NCI-H1436 (cell line): Measurements from ENCODE around the gene COPG2.
"Not testable (repeated sequence)": the region's sequence is repeated elsewhere in the genome, so short reads cannot be mapped to it uniquely, and the experiment has no call there.

Experiments
- DNase-seq: peaks from one replicate; lab custom pipeline; 2025; lab: John Stamatoyannopoulos, UW

Gene COPG2, protein sequence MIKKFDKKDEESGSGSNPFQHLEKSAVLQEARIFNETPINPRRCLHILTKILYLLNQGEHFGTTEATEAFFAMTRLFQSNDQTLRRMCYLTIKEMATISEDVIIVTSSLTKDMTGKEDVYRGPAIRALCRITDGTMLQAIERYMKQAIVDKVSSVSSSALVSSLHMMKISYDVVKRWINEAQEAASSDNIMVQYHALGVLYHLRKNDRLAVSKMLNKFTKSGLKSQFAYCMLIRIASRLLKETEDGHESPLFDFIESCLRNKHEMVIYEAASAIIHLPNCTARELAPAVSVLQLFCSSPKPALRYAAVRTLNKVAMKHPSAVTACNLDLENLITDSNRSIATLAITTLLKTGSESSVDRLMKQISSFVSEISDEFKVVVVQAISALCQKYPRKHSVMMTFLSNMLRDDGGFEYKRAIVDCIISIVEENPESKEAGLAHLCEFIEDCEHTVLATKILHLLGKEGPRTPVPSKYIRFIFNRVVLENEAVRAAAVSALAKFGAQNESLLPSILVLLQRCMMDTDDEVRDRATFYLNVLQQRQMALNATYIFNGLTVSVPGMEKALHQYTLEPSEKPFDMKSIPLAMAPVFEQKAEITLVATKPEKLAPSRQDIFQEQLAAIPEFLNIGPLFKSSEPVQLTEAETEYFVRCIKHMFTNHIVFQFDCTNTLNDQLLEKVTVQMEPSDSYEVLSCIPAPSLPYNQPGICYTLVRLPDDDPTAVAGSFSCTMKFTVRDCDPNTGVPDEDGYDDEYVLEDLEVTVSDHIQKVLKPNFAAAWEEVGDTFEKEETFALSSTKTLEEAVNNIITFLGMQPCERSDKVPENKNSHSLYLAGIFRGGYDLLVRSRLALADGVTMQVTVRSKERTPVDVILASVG

GRCh38 chr7:130668258-130669084 is at the start of gene COPG2:
Gene COPG2, minus strand, starts transcription at chr7:130668748. Its CDS starts 80 bp downstream, at chr7:130668668.
- DNase-seq: peak; percentile 88

DNA sequence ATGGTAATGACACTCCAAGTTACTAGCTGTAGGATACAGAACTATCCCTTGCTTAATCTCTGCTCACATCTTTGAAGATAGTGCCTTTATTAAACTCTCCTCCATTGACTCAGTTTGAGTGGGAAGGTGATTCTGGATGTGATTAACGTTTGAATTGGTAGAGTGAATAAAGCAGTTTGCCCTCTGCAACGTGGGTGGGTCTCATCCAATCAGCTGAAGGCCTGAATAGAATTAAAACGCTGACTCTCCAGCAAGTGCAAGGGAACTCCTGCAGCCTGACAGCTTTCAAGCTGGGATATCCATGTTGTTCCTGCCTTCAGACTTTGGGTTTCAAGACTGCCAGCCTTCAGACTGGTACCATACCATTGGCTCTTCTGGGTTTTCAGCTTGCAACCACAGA is 43.9 kb upstream of the COPG2 start:
- DNase-seq: no peak

DNA sequence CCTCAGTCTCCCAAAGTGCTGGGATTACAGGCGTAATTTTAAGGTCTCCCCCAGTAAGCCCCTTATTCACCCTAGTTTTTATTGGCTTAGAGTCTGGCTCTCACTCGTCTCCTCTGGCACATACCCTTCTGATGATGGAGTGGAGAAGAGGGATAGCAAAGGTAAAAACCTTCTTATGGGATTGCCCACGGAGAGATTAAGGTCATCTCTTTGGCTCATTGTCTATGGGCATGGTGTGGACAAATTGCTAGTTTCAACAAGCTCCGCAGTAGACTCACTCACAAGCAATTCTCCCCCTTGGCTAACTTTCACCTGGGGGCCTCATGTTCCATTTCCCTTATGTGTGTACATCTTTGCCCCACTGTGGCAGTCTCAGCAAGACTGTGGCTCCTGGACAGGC is 40.2 kb upstream of the COPG2 start:
- no peak for DNase-seq

DNA sequence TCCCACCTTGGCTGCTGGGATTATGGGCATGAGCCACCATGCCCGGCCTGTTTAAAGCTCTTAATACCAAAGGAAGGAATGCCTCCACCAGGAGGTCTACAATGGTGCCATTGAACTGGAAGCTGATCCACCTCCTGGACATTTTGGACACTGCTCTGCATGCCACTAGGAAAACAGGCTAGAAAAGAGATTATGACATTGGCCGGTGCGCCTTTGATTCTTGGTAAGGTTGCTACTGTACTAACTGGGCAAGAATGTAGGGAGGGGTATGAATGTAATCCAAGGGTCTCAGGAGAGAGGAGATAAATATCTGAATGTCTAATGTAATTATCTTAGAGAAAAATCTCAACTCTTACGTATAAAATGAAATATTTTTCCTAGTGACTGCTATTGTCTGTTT is 39.5 kb upstream of the COPG2 start:
- no peak for DNase-seq

- no peak for DNase-seq
Measured at GRCh38 chr7:130703851-130704250, 35.3 kb upstream of the COPG2 start.

DNA sequence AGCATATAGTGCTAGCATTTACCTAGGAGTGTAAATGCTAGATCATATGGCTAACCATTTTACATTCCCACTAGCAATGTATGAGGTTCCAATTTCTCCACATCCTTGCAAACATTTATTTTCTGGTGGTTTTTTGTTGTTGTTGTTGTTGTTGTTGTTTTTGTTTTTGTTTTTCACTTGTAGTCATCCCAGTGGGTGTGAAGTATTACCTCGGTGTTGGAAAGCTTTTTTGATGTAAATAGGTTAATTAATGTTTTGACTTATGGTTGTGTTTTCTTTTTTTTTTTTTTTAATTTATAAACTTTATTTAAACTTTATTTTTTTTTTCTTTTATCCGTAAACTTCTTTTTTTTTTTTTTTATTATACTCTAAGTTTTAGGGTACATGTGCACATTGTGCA is 33.1 kb upstream of the COPG2 start:
- DNase-seq: no peak

DNA sequence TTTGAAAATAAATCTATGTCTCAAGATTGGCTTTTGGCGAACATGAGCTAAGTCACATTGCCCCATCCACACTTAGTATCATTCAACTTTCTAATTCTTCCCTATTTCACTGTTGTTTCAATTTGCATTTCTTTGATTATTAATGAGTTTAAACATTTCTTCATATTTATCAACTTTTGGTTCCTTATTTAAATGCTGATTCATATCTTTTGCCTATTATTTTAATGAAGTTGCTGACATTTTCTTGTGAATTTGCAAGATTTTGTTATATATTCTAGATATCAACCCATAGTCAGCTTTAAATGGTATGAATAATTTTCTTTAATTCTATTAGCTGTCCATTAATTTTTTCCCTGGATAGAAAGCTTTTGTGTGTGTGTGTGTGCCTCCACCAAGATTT is 32.2 kb upstream of the COPG2 start:
- no peak for DNase-seq

DNA sequence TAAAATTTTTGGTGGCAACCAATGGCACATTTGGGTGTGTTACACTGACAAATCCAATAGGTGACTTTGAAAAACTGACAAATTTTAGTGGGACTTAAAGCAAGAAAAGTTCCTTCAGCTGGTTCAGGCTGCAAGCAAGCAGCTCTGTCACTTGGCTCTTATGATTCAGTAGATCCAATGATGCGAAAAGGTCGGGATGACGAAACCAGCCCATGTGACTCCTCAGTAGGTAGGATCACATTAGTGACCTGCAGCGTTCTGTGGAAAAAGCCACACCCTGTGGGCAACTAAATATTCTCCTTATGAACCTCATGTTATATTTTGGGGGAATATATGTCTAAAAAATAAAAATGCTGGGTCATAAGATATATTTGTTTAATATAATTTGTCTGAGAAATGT is 31.1 kb upstream of the COPG2 start:
- DNase-seq: no peak

DNA sequence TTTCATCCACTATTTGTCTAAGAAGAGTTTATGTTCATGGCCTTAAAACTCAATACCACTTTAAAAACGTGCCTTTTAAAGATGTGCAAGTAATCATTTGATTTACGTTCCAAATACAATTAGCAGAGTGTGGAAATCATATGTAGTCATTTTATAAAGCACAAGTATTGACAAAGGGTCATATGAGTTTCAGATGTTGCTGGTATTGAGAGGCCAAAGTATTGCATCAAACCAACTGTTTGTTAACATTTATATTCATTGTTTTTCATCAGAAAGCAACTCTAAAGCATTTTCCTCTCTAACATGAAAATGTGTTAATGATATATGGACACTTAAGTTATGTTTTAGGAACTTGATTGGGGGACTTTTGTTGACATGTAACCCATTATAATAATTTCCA is 29.3 kb upstream of the COPG2 start:
- no peak for DNase-seq

DNA sequence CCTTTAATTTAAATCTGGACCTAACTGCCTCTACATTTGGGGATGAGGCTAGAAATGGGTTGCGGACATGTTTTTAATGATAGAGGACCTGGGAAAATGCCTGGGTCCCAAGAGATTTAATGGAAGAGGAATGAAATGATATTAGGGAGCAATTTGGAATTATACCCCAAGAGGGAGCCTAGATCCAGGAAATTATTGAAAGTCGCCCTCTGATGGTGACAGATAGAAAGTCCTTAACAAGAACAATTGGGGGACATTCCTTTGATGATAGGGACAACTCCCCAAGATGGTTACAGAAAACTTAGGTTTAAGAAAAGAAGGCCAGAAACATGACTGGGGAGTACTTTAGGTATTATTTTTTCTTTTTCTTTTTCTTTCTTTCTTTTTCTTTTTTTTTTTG is 27.3 kb upstream of the COPG2 start:
- DNase-seq: no peak

DNA sequence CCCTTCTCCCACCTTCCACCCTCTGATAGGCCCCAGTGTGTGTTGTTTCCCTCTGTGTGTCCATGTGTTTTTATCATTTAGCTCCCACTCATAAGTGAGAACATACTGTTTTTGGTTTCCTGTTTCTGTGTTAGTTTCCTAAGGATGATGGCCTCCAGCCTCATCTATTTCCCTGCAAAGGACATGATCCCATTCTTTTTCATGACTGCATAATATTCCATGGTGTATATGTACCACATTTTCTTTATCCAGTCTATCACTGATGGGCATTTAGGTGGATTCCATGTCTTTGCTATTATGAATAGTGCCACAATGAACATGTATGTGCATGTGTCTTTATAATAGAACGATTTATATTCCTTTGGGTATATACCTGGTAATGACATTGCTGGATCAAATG is 23.8 kb upstream of the COPG2 start:
- DNase-seq: not testable (repeated sequence)

- no peak for DNase-seq
Measured at GRCh38 chr7:130689683-130690082, 21.1 kb upstream of the COPG2 start.

- DNase-seq: no peak
Measured at GRCh38 chr7:130683026-130683425, 14.5 kb upstream of the COPG2 start.

DNA sequence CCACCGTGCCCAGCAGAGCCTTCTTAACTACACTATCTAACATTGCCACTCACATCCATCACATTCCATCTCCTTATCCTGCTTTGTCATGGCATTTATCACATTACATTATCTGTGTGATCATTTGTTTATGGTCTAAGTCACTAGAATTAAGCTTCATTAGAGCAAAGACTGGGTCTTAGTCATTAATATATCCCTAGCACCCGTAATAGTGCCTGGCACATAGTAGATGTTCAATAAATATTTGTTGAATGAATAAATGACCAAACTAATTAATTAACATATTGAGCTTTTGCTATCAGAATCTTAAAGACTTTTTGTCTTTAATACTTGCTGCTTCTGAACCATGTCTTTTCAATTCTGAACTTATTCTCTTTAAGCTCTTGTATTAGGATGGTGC is 5.9 kb upstream of the COPG2 start:
- DNase-seq: no peak

- no peak for DNase-seq
Measured at GRCh38 chr7:130673066-130673465, 4.5 kb upstream of the COPG2 start.

GRCh38 chr7:130672146-130672545 is 3.6 kb upstream of the COPG2 start:
- no peak for DNase-seq

- DNase-seq: peak; percentile 9
Measured at GRCh38 chr7:130669085-130669700, 645 bp upstream of the COPG2 start.

GRCh38 chr7:130667593-130668257 is 823 bp downstream of the COPG2 start:
- DNase-seq: no peak

GRCh38 chr7:130662426-130662825 is 6.1 kb downstream of the COPG2 start:
- DNase-seq: no peak

- no peak for DNase-seq
Measured at GRCh38 chr7:130655286-130655685, 13.3 kb downstream of the COPG2 start.

DNA sequence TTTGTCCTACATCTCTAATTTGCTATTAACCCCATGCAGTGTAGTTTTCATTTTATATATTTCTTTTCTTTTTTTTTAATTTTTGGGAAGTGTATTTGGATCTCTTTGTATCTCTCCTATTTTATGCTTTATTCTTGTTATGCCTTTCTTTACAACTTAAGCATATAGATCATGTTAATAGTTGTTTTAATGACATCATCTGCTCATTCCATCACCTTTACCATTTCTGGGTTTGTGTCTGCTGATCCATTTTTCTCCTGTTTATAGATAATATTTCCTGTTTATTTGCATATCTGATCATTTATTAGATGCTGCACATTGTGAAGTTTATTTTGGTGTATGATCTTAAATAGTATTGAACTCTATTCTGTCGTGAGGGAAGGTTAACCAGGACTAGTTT is 13.7 kb downstream of the COPG2 start:
- no peak for DNase-seq
